H1 (cell line): ENCODE measurements around the gene DRG1. TPM values are rescaled to one million over a fixed set of nuclear protein-coding genes. Genes with fewer than 3 reads are reported as not detected.

ENCODE experiments used
- CTCF ChIA-PET: fragments of 300-600 bp; sonication (Branson Sonifier 250); formaldehyde crosslinking; loops from one replicate; lab custom pipeline; 2021; ENCODE audit not compliant: partially characterized antibody; lab: Charles Lee
- POLR2A ChIA-PET: fragments of 300-600 bp; sonication (Branson Sonifier 250); formaldehyde crosslinking; loops from one replicate; lab custom pipeline; 2021; ENCODE audit warnings: inconsistent platforms; ENCODE audit not compliant: partially characterized antibody; lab: Charles Lee
- DNase-seq, 2 experiments: peaks; one replicate each; pipeline versions ENCODE4 v3.0.0 to v3.0.0-alpha.2; 2010 to 2022; ENCODE audit warnings: low spot score in 2 of 2, low read depth in 1 of 2, mixed read lengths in 1 of 2
- FAIRE-seq: peaks from 2 replicates; lab custom pipeline; 2011; peaks lifted over from hg19 to GRCh38; lab: Jason Lieb, UNC
- H2AFZ ChIP-seq: 2 replicates; pipeline ENCODE4 v1.8.1; 2012; ENCODE audit warnings: low read length, inconsistent platforms
- H2AK5ac ChIP-seq: 2 replicates; pipeline ENCODE4 v1.6.1; 2013; ENCODE audit warnings: low read depth, low read length
- H2BK120ac ChIP-seq: replicated peaks from 2 replicates; pipeline ENCODE3; 2013; ENCODE audit warnings: low read depth, low read length, inconsistent platforms
- H2BK12ac ChIP-seq: 2 replicates; pipeline ENCODE4 v1.6.1; 2013; ENCODE audit warnings: low read depth, low read length
- H2BK15ac ChIP-seq: 2 replicates; pipeline ENCODE4 v1.6.1; 2013; ENCODE audit warnings: low read length
- H2BK20ac ChIP-seq: 2 replicates; pipeline ENCODE4 v1.6.1; 2013; ENCODE audit warnings: low read length
- H2BK5ac ChIP-seq: 2 replicates; pipeline ENCODE4 v1.6.1; 2013; ENCODE audit warnings: low read depth, low read length
- H3K14ac ChIP-seq: 2 replicates; pipeline ENCODE4 v1.6.1; 2013; ENCODE audit warnings: inconsistent platforms; ENCODE audit not compliant: insufficient read length
- H3K18ac ChIP-seq: 2 replicates; pipeline ENCODE4 v1.6.1; 2013; ENCODE audit warnings: low read length; ENCODE audit errors: extremely low read depth
- H3K23ac ChIP-seq: 2 replicates; pipeline ENCODE4 v1.6.1; 2013; ENCODE audit warnings: inconsistent platforms; ENCODE audit not compliant: insufficient read length
- H3K23me2 ChIP-seq: 2 replicates; pipeline ENCODE4 v1.6.1; 2013; ENCODE audit warnings: low read depth, low read length
- H3K27ac ChIP-seq: 2 replicates; pipeline ENCODE4 v1.6.1; 2011; ENCODE audit warnings: low read depth, low read length, inconsistent platforms
- H3K27me3 ChIP-seq, 4 experiments: replicated peaks in 1 of 4; 1 replicate in 1 of 4; 2 replicates in 3 of 4; pipeline versions ENCODE4 v1.6.1 to v1.8.1; 2011 to 2013; ENCODE audit warnings: low read length in 3 of 4, mild to moderate bottlenecking in 3 of 4, inconsistent platforms in 2 of 4, mixed read lengths in 2 of 4, moderate library complexity in 1 of 4; ENCODE audit not compliant: control insufficient read depth in 3 of 4, insufficient read depth in 3 of 4; ENCODE audit errors: extremely low read depth in 1 of 4
- H3K36me3 ChIP-seq, 4 experiments: 2 replicates each; pipeline versions ENCODE4 v1.6.1 to v1.8.1; 2011 to 2013; ENCODE audit warnings: mild to moderate bottlenecking in 4 of 4, low read length in 3 of 4, moderate library complexity in 2 of 4, control low read depth in 1 of 4, inconsistent platforms in 1 of 4; ENCODE audit not compliant: insufficient read depth in 4 of 4, control insufficient read depth in 2 of 4
- H3K4ac ChIP-seq: replicated peaks from 2 replicates; pipeline ENCODE3; 2013; ENCODE audit warnings: low read length, low read depth, mixed read lengths, inconsistent platforms; ENCODE audit not compliant: insufficient read length
- H3K4me1 ChIP-seq, 4 experiments: replicated peaks in 1 of 4; 1 replicate in 1 of 4; 2 replicates in 3 of 4; pipeline versions ENCODE4 v1.6.1 to v1.8.1; 2011 to 2013; ENCODE audit warnings: low read length in 3 of 4, inconsistent platforms in 2 of 4, mixed read lengths in 1 of 4; ENCODE audit not compliant: insufficient read depth in 4 of 4, control insufficient read depth in 3 of 4
- H3K4me2 ChIP-seq, 2 experiments: 2 replicates each; pipeline versions ENCODE4 v1.6.1 to v1.8.1; 2011 to 2013; ENCODE audit warnings: low read depth in 2 of 2, low read length in 2 of 2, control low read depth in 1 of 2, inconsistent platforms in 1 of 2, mild to moderate bottlenecking in 1 of 2; ENCODE audit not compliant: insufficient read depth in 1 of 2
- H3K4me3 ChIP-seq, 4 experiments: fragments of 200-600, 300-600 bp in 1 of 4; sonication (generic), shearing (Covaris generic), sonication (Bioruptor Twin) in 1 of 4; 2 replicates each; pipeline versions ENCODE4 v1.5.1 to v1.8.1; 2011 to 2016; ENCODE audit warnings: low read length in 4 of 4, low read depth in 3 of 4, control low read depth in 2 of 4, inconsistent platforms in 2 of 4, mild to moderate bottlenecking in 2 of 4, mixed read lengths in 1 of 4, moderate library complexity in 1 of 4; ENCODE audit not compliant: insufficient read depth in 2 of 4; ENCODE audit errors: extremely low read depth in 1 of 4
- H3K56ac ChIP-seq: replicated peaks from 2 replicates; pipeline ENCODE3; 2013; ENCODE audit warnings: low read depth, mild to moderate bottlenecking, mixed read lengths, low read length, inconsistent platforms; ENCODE audit not compliant: insufficient read length
- H3K79me1 ChIP-seq: 2 replicates; pipeline ENCODE4 v1.6.1; 2013; ENCODE audit warnings: low read depth, low read length, control low read depth
- H3K79me2 ChIP-seq, 2 experiments: 2 replicates each; pipeline versions ENCODE4 v1.6.1 to v1.8.1; 2012 to 2013; ENCODE audit warnings: low read length in 2 of 2, mild to moderate bottlenecking in 2 of 2, inconsistent platforms in 1 of 2; ENCODE audit not compliant: insufficient read depth in 2 of 2, control insufficient read depth in 1 of 2
- H3K9ac ChIP-seq, 4 experiments: replicated peaks in 1 of 4; 1 replicate in 1 of 4; 2 replicates in 3 of 4; pipeline versions ENCODE4 v1.6.1 to v1.8.1; 2011 to 2013; ENCODE audit warnings: low read depth in 3 of 4, low read length in 3 of 4, control low read depth in 2 of 4, mild to moderate bottlenecking in 2 of 4, moderate library complexity in 2 of 4, inconsistent platforms in 1 of 4; ENCODE audit errors: extremely low read depth in 1 of 4
- H3K9me3 ChIP-seq, 2 experiments: 2 replicates each; pipeline versions ENCODE4 v1.6.1 to v1.8.1; 2012 to 2013; ENCODE audit warnings: mild to moderate bottlenecking in 2 of 2, moderate library complexity in 2 of 2, control low read depth in 1 of 2, inconsistent platforms in 1 of 2, low read depth in 1 of 2, low read length in 1 of 2, mixed read lengths in 1 of 2; ENCODE audit not compliant: insufficient read depth in 2 of 2
- H4K20me1 ChIP-seq, 2 experiments: replicated peaks in 1 of 2; 2 replicates each; pipeline versions ENCODE3 to v1.8.1; 2011 to 2013; ENCODE audit warnings: inconsistent platforms in 2 of 2, low read length in 2 of 2, mild to moderate bottlenecking in 1 of 2; ENCODE audit not compliant: insufficient read depth in 2 of 2, control insufficient read depth in 1 of 2
- H4K5ac ChIP-seq: 2 replicates; pipeline ENCODE4 v1.6.1; 2013; ENCODE audit warnings: low read length, low read depth, mixed read lengths, inconsistent platforms; ENCODE audit not compliant: insufficient read length
- H4K8ac ChIP-seq: 2 replicates; pipeline ENCODE4 v1.8.0; 2013; ENCODE audit warnings: mild to moderate bottlenecking, moderate library complexity, low read length, inconsistent platforms; ENCODE audit not compliant: insufficient read depth; ENCODE audit errors: extremely low read depth
- H4K91ac ChIP-seq: replicated peaks from 2 replicates; pipeline ENCODE3; 2013; ENCODE audit warnings: low read length, mixed read lengths, inconsistent platforms; ENCODE audit not compliant: insufficient read length
- CHD2 ChIP-seq: IDR thresholded peaks from 2 replicates; pipeline ENCODE4 v1.6.1; 2012; ENCODE audit warnings: low read length, improper control_type of control experiment
- EGR1 ChIP-seq: IDR thresholded peaks from 2 replicates; pipeline ENCODE4 v1.6.1; 2011; ENCODE audit warnings: low read depth, low read length, borderline replicate concordance
- GABPA ChIP-seq: IDR thresholded peaks from 2 replicates; pipeline ENCODE4 v1.6.1; 2011; ENCODE audit warnings: mild to moderate bottlenecking, low read length, moderate library complexity, borderline replicate concordance; ENCODE audit not compliant: insufficient read depth
- MAFK ChIP-seq: IDR thresholded peaks from 2 replicates; pipeline ENCODE4 v1.6.1; 2012; ENCODE audit warnings: low read depth, mild to moderate bottlenecking, improper control_type of control experiment, low read length
- NANOG ChIP-seq: IDR thresholded peaks from 2 replicates; pipeline ENCODE4 v1.6.1; 2011; ENCODE audit warnings: low read length, low read depth, mild to moderate bottlenecking, inconsistent platforms; ENCODE audit not compliant: insufficient read depth, poor library complexity, severe bottlenecking
- RAD21 ChIP-seq, 2 experiments: IDR thresholded peaks in 1 of 2; conservative IDR thresholded peaks in 1 of 2; 2 replicates each; pipeline ENCODE4 v1.6.1; 2011; ENCODE audit warnings: low read depth in 2 of 2, low read length in 2 of 2, improper control_type of control experiment in 1 of 2, inconsistent platforms in 1 of 2, mild to moderate bottlenecking in 1 of 2, moderate library complexity in 1 of 2
- SIX5 ChIP-seq: IDR thresholded peaks from 2 replicates; pipeline ENCODE4 v1.6.1; 2011; ENCODE audit warnings: mild to moderate bottlenecking, low read depth, low read length
- WGBS, 2 experiments: shearing (Covaris generic) in 1 of 2; methylation state at CpG; one replicate each; pipeline versions ENCODE4 v1.1.6 to v1.1.7; 2013 to 2015; ENCODE audit warnings: low lambda C conversion rate in 2 of 2, mixed read lengths in 2 of 2, inconsistent platforms in 1 of 2, low coverage in 1 of 2, missing lambda C conversion rate in 1 of 2; ENCODE audit not compliant: insufficient replicate concordance in 2 of 2, insufficient coverage in 1 of 2, insufficient read length in 1 of 2; ENCODE audit errors: extremely low coverage in 1 of 2, missing lambda C conversion rate in 1 of 2; 5-methylcytosine and 5-hydroxymethylcytosine counted together
- polyA plus RNA-seq, 7 experiments: library from polyadenylated mRNA; depleted of rRNA in 3 of 7; stranded (reverse) in 5 of 7; unstranded in 2 of 7; fragments of >200 nt in 5 of 7; fragments of 200-250 nt in 2 of 7; gene quantifications; 1 replicate in 5 of 7; 2 replicates in 1 of 7; 4 replicates in 1 of 7; pipeline versions ENCODE4 v1.2.1 to v1.2.3, GENCODE V29; 2011 to 2013; ENCODE audit warnings: missing spikeins in 2 of 7, mixed read lengths in 2 of 7
- total RNA-seq: library from RNA; stranded (reverse); fragmentation: NEBNext Ultra II Directional; extraction: Animal tissue kit (Norgen Biotek cat#: 25700); gene quantifications from 2 replicates; pipeline ENCODE4 v1.2.1, GENCODE V29; 2021
- TF ChIP-seq, protein P1 (sequence below): IDR thresholded peaks from 2 replicates; pipeline ENCODE4 v1.6.1; 2012; ENCODE audit warnings: inconsistent platforms

DRG1 gene
- total and polyA plus RNA-seq, 2 of the 8 experiments (the other 6 are each of a cell fraction or from before 2014, with no cell fraction given): 45.3 to 81.9 TPM

- no peak for FAIRE-seq
- TF ChIP-seq, protein P1, sequence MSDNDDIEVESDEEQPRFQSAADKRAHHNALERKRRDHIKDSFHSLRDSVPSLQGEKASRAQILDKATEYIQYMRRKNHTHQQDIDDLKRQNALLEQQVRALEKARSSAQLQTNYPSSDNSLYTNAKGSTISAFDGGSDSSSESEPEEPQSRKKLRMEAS: no peak
- TF ChIP-seq NANOG (no peak), EGR1 (no peak), RAD21 (IDR thresholded peaks at IDR 0.05 in 1 of 2, conservative IDR thresholded peaks at IDR 0.05 in 1 of 2; ENCODE audit: low read depth in 2 of 2, low read length in 2 of 2) (no peak), MAFK (no peak), CHD2 (no peak), GABPA (no peak), SIX5 (no peak)
These were observed 44.1 kb downstream of the DRG1 start for GRCh38 chr22:31443516-31443915.

More at GRCh38 chr22:31443516-31443915, 44.1 kb downstream of the DRG1 start:
- Histone ChIP-seq H3K9ac (no peak overlapping the region), H3K4ac (no peak overlapping the region), H3K4me1 (no peaks in the 10 kb centered on the region), H4K8ac (no peak overlapping the region), H2BK15ac (no peak overlapping the region), H3K36me3 (peaks cover 10 to 42% (median 33%) of the 10 kb centered on the region in 4 experiments), H2BK120ac (no peak overlapping the region), H4K5ac (no peak overlapping the region), H2AFZ (no peak overlapping the region), H2BK20ac (no peak overlapping the region), H3K9me3 (no peaks in the 10 kb centered on the region), H2BK12ac (no peak overlapping the region), H2AK5ac (no peak overlapping the region), H2BK5ac (no peak overlapping the region), H4K20me1 (peaks cover 0 to 3% of the 10 kb centered on the region in 2 experiments), H3K79me1 (no peaks in the 10 kb centered on the region), H3K56ac (no peak overlapping the region), H4K91ac (no peak overlapping the region), H3K79me2 (no peaks in the 10 kb centered on the region), H3K14ac (no peak overlapping the region), H3K23ac (no peak overlapping the region), H3K4me2 (no peak overlapping the region), H3K27me3 (no peaks in the 10 kb centered on the region), H3K27ac (no peak overlapping the region), H3K4me3 (no peak overlapping the region), H3K23me2 (no peaks in the 10 kb centered on the region), H3K18ac (no peak overlapping the region)
- WGBS, 2 experiments: 97% methylated on average over 6 of the region's 7 CpGs; no CpG with 5 or more reads in 1 of the 2 experiments
- ChIA-PET CTCF (interaction anchor here (1.1 to 1.6 kb wide), 2 partner anchors 8 to 14 kb away, joined by 5 to 8 read pairs; no protein-coding TSS in a partner anchor), POLR2A (interaction anchor here (1.0 to 1.4 kb wide), 2 partner anchors 15 to 29 kb away, joined by 3 to 5 read pairs; no protein-coding TSS in a partner anchor)
- DNase-seq: no peak
